Large intestine (tissue), 3 donors: Measurements from ENCODE around the gene CKAP4. TPM values are rescaled to one million over a fixed set of nuclear protein-coding genes. Genes with fewer than 3 reads are reported as not detected.

Source experiments
- DNase-seq, 2 donors: peaks; one replicate each; pipeline versions ENCODE4 v3.0.0 to v3.0.0-alpha.2; 2013
- H3K27ac ChIP-seq: one replicate; pipeline ENCODE4 v1.5.1; 2013; ENCODE audit warnings: low read length
- H3K27me3 ChIP-seq: 2 replicates; pipeline ENCODE4 v1.6.1; 2013; ENCODE audit warnings: low read length; ENCODE audit not compliant: control insufficient read depth, insufficient read depth
- H3K36me3 ChIP-seq: 2 replicates; pipeline ENCODE4 v1.6.1; 2013; ENCODE audit warnings: low read length; ENCODE audit not compliant: control insufficient read depth, insufficient read depth
- H3K4me1 ChIP-seq: one replicate; pipeline ENCODE4 v1.6.1; 2013; ENCODE audit warnings: low read length; ENCODE audit not compliant: control insufficient read depth, insufficient read depth
- H3K4me3 ChIP-seq: one replicate; pipeline ENCODE4 v1.5.1; 2013; ENCODE audit warnings: low read length
- H3K9me3 ChIP-seq: one replicate; pipeline ENCODE4 v1.6.1; 2013; ENCODE audit warnings: mild to moderate bottlenecking, low read depth, low read length, moderate library complexity; ENCODE audit not compliant: control insufficient read depth
- whole genome bisulfite sequencing: methylation state at CpG from one replicate; pipeline ENCODE4 v1.1.5; 2013; ENCODE audit warnings: low lambda C conversion rate; ENCODE audit not compliant: insufficient coverage; 5-methylcytosine and 5-hydroxymethylcytosine counted together
- polyA plus RNA-seq: library from polyadenylated mRNA; unstranded; fragments of 120-200 nt; gene quantifications from one replicate; pipeline ENCODE4 v1.2.1, GENCODE V29; 2013

Gene CKAP4
- polyA plus RNA-seq, 1 donor, result 31.0 TPM

- H3K9me3 ChIP-seq, result no peaks in the 10 kb centered on the region
- no peak for DNase-seq
- H3K27me3 ChIP-seq, result peaks cover 3% of the 10 kb centered on the region
- no peaks in the 10 kb centered on the region for H3K36me3 ChIP-seq
- no peak overlapping the region for H3K27ac ChIP-seq
- no peaks in the 10 kb centered on the region for H3K4me1 ChIP-seq
- no peak overlapping the region for H3K4me3 ChIP-seq
- WGBS, result no CpG with 5 or more reads among the region's 6 CpGs
These were observed 42.4 kb downstream of the CKAP4 start for GRCh38 chr12:106205208-106206069.

- peaks cover 3% of the 10 kb centered on the region for H3K27me3 ChIP-seq
- WGBS, result no CpG with 5 or more reads among the region's 2 CpGs
- H3K4me1 ChIP-seq, result no peaks in the 10 kb centered on the region
- no peak for DNase-seq
- no peaks in the 10 kb centered on the region for H3K36me3 ChIP-seq
- H3K27ac ChIP-seq, result no peak overlapping the region
- H3K4me3 ChIP-seq, result no peak overlapping the region
- no peaks in the 10 kb centered on the region for H3K9me3 ChIP-seq
These were observed 43.5 kb downstream of the CKAP4 start for GRCh38 chr12:106204312-106204711.

- no peak for DNase-seq
- no peaks in the 10 kb centered on the region for H3K4me1 ChIP-seq
- no peak overlapping the region for H3K27ac ChIP-seq
- no peak overlapping the region for H3K4me3 ChIP-seq
- 100% methylated on average over 1 of the region's 8 CpGs for WGBS
- H3K36me3 ChIP-seq, result no peaks in the 10 kb centered on the region
- H3K9me3 ChIP-seq, result no peaks in the 10 kb centered on the region
- peaks cover 7% of the 10 kb centered on the region for H3K27me3 ChIP-seq
These were observed 49.8 kb downstream of the CKAP4 start for GRCh38 chr12:106197906-106198623.

- DNase-seq, result no peak
- no peaks in the 10 kb centered on the region for H3K9me3 ChIP-seq
- H3K27me3 ChIP-seq, result peaks cover 7% of the 10 kb centered on the region
- H3K27ac ChIP-seq, result no peak overlapping the region
- WGBS, result no CpG with 5 or more reads among the region's 5 CpGs
- no peaks in the 10 kb centered on the region for H3K36me3 ChIP-seq
- no peak overlapping the region for H3K4me3 ChIP-seq
- H3K4me1 ChIP-seq, result no peaks in the 10 kb centered on the region
These were observed 52.2 kb downstream of the CKAP4 start for GRCh38 chr12:106195621-106196027.

- peaks cover 7% of the 10 kb centered on the region for H3K27me3 ChIP-seq
- H3K4me1 ChIP-seq, result no peaks in the 10 kb centered on the region
- H3K36me3 ChIP-seq, result no peaks in the 10 kb centered on the region
- no peaks in the 10 kb centered on the region for H3K9me3 ChIP-seq
- no peak overlapping the region for H3K4me3 ChIP-seq
- no peak for DNase-seq
- no CpG with 5 or more reads among the region's 3 CpGs for WGBS
- H3K27ac ChIP-seq, result no peak overlapping the region
These were observed 53.5 kb downstream of the CKAP4 start for GRCh38 chr12:106194351-106194750.

GRCh38 chr12:106193394-106194215 lies 54.2 kb downstream of the CKAP4 start:
- Histone ChIP-seq H3K9me3 (no peaks in the 10 kb centered on the region), H3K27me3 (peaks cover 7% of the 10 kb centered on the region), H3K36me3 (no peaks in the 10 kb centered on the region), H3K27ac (no peak overlapping the region), H3K4me3 (no peak overlapping the region), H3K4me1 (no peaks in the 10 kb centered on the region)
- WGBS, result 83% methylated on average over 2 of the region's 10 CpGs
- no peak for DNase-seq

- WGBS, result no CpG with 5 or more reads among the region's 4 CpGs
- no peaks in the 10 kb centered on the region for H3K4me1 ChIP-seq
- H3K27ac ChIP-seq, result no peak overlapping the region
- no peak overlapping the region for H3K4me3 ChIP-seq
- H3K36me3 ChIP-seq, result no peaks in the 10 kb centered on the region
- H3K9me3 ChIP-seq, result no peaks in the 10 kb centered on the region
- no peak for DNase-seq
- peaks cover 7% of the 10 kb centered on the region for H3K27me3 ChIP-seq
These were observed 55.0 kb downstream of the CKAP4 start for GRCh38 chr12:106192659-106193393.

- Histone ChIP-seq H3K4me3 (no peak overlapping the region), H3K9me3 (no peaks in the 10 kb centered on the region), H3K36me3 (no peaks in the 10 kb centered on the region), H3K27ac (no peak overlapping the region), H3K27me3 (no peaks in the 10 kb centered on the region), H3K4me1 (no peaks in the 10 kb centered on the region)
- no peak for DNase-seq
- WGBS, result 85% methylated on average over 2 of the region's 3 CpGs
These were observed 57.2 kb downstream of the CKAP4 start for GRCh38 chr12:106190581-106190980.

GRCh38 chr12:106189341-106189740 lies 58.5 kb downstream of the CKAP4 start:
- H3K27ac ChIP-seq, result no peak overlapping the region
- DNase-seq, result no peak
- no CpG with 5 or more reads among the region's 4 CpGs for WGBS
- H3K27me3 ChIP-seq, result no peaks in the 10 kb centered on the region
- no peaks in the 10 kb centered on the region for H3K36me3 ChIP-seq
- no peak overlapping the region for H3K4me3 ChIP-seq
- no peaks in the 10 kb centered on the region for H3K4me1 ChIP-seq
- no peaks in the 10 kb centered on the region for H3K9me3 ChIP-seq

- Histone ChIP-seq H3K27me3 (no peaks in the 10 kb centered on the region), H3K4me3 (no peak overlapping the region), H3K9me3 (no peaks in the 10 kb centered on the region), H3K4me1 (no peaks in the 10 kb centered on the region), H3K27ac (no peak overlapping the region), H3K36me3 (no peaks in the 10 kb centered on the region)
- WGBS, result no CpG with 5 or more reads among the region's 10 CpGs
- DNase-seq, result peak in 1 of 2 donors; percentile 7
These were observed 59.6 kb downstream of the CKAP4 start for GRCh38 chr12:106188256-106188655.
